Measurements from ENCODE around the gene FADS3.

The FADS3 gene

GRCh38 chr11:61832207-61832606 is 59.1 kb downstream of the FADS3 start:
- no peak for DNase-seq

- no peak for DNase-seq
These were observed 60.9 kb downstream of the FADS3 start for GRCh38 chr11:61830237-61831105.

GRCh38 chr11:61829806-61830205 is 61.5 kb downstream of the FADS3 start:
- DNase-seq, result no peak

- peak; percentile 4 for DNase-seq
These were observed 62.5 kb downstream of the FADS3 start for GRCh38 chr11:61828629-61829407.

- no peak for DNase-seq
These were observed 63.0 kb downstream of the FADS3 start for GRCh38 chr11:61828379-61828628.

GRCh38 chr11:61827571-61828378 is 63.6 kb downstream of the FADS3 start, which contains the start of gene FADS2:
TSS of gene FADS2 (plus strand) at chr11:61828300. CDS start at chr11:61828391, 91 bp downstream.
- DNase-seq, result peak; percentile 81

GRCh38 chr11:61826930-61827570 is 64.3 kb downstream of the FADS3 start:
- peak; percentile 61 for DNase-seq

All from NCI-H1417 treated with DMSO at 0.1 percent for 48 hours (cell line).